CD4-positive, alpha-beta T cell treated with Interleukin-4 for 1 hour (primary cell): Measurements from ENCODE around the gene SCRN2.

Source experiments
- DNase-seq, 2 donors: peaks; one replicate each; pipeline ENCODE4 v3.0.0-alpha.2; 2020 to 2022

The SCRN2 gene

GRCh38 chr17:47844814-47845715 lies 4.0 kb upstream of the SCRN2 start:
- no peak for DNase-seq

GRCh38 chr17:47844227-47844626 lies 3.2 kb upstream of the SCRN2 start:
- no peak for DNase-seq

GRCh38 chr17:47843391-47843730 lies 2.3 kb upstream of the SCRN2 start:
- no peak for DNase-seq

GRCh38 chr17:47841488-47842291 lies 617 bp upstream of the SCRN2 start:
- DNase-seq, result no peak

- no peak for DNase-seq
These were observed 902 bp downstream of the SCRN2 start for GRCh38 chr17:47840001-47840741.

- DNase-seq, result no peak
These were observed 2.0 kb downstream of the SCRN2 start for GRCh38 chr17:47839071-47839470.

- no peak for DNase-seq
These were observed 2.4 kb downstream of the SCRN2 start for GRCh38 chr17:47838636-47839035.

- no peak for DNase-seq
These were observed 3.6 kb downstream of the SCRN2 start for GRCh38 chr17:47837401-47838039.

GRCh38 chr17:47836601-47837000 lies 4.5 kb downstream of the SCRN2 start:
- DNase-seq, result no peak

- DNase-seq, result no peak
These were observed 6.3 kb downstream of the SCRN2 start for GRCh38 chr17:47834756-47835155.

- DNase-seq, result peak in 1 of 2 donors; percentile 33
These were observed 9.1 kb downstream of the SCRN2 start for GRCh38 chr17:47831934-47832327.

- DNase-seq, result peak; percentile 94 to 95
These were observed 9.8 kb downstream of the SCRN2 start, which contains the start of the genes LRRC46 and MRPL10 for GRCh38 chr17:47831003-47831933. Gene LRRC46, plus strand, starts transcription at chr17:47831670. Its CDS starts 320 bp downstream, at chr17:47831990. Gene MRPL10, minus strand, starts transcription at chr17:47831541. Its CDS starts 30 bp downstream, at chr17:47831511.

GRCh38 chr17:47830396-47831002 lies 10.6 kb downstream of the SCRN2 start:
- DNase-seq, result no peak

GRCh38 chr17:47829870-47830269 lies 11.2 kb downstream of the SCRN2 start:
- DNase-seq, result peak; percentile 85 to 93

- DNase-seq, result no peak
These were observed 17.6 kb downstream of the SCRN2 start for GRCh38 chr17:47823519-47823918.

- DNase-seq, result no peak
These were observed 18.3 kb downstream of the SCRN2 start for GRCh38 chr17:47822785-47823184.

- peak; percentile 87 for DNase-seq
These were observed 19.4 kb downstream of the SCRN2 start, which contains the start of gene OSBPL7 for GRCh38 chr17:47821424-47822391. Gene OSBPL7, minus strand, starts transcription at chr17:47821794. Its CDS starts 1,516 bp downstream, at chr17:47820278.

GRCh38 chr17:47821031-47821423 lies 20.0 kb downstream of the SCRN2 start:
- no peak for DNase-seq

GRCh38 chr17:47820033-47820789 lies 20.9 kb downstream of the SCRN2 start:
- no peak for DNase-seq
